Anterior cingulate cortex (tissue), 58 donors: ENCODE measurements around the gene MTUS2.

ENCODE experiments used
- DNase-seq, 58 donors: peaks; one replicate each; lab custom pipeline; 2025; lab: John Stamatoyannopoulos, UW

MTUS2 gene

DNA sequence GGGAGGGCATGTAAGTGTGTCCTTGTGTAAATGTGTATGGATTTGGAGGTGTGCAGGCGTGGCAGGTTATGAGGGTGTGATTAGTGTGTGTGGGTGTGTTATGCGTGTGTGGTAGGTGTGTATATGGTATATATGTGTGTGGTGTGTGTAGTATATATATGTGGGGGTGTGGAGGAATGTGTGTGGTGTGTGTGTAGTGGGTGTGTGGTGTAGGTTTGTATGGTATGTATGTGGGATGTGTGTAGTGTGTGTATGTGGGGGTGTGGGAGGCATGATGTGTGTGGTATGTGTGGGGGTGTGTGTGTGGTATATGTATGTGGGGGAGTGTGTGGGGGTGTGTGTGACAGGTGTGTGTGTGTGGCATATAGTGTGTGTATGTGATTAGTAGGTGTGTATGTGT, 671.1 kb downstream of the MTUS2 start:
- no peak for DNase-seq

GRCh38 chr13:29493796-29494195, 673.7 kb downstream of the MTUS2 start:
- no peak for DNase-seq

DNA sequence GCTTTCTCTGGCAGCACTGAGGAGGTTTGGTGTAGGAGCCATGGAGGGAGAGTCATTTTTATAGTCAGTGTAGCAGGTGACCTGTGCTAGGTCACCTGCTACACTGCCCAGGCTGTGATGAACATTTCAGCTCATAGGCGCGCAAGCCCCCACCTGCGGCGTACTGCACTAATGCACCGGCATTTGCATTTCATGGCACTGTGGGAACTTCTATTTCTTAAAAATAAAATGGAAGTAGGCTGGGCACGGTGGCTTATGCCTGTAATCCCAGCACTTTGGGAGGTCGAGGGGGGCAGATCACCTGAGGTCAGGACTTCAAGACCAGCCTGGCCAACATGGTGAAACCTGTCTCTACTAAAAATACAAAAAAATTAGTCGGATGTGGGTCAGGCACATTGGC, 674.4 kb downstream of the MTUS2 start:
- DNase-seq = no peak

DNA sequence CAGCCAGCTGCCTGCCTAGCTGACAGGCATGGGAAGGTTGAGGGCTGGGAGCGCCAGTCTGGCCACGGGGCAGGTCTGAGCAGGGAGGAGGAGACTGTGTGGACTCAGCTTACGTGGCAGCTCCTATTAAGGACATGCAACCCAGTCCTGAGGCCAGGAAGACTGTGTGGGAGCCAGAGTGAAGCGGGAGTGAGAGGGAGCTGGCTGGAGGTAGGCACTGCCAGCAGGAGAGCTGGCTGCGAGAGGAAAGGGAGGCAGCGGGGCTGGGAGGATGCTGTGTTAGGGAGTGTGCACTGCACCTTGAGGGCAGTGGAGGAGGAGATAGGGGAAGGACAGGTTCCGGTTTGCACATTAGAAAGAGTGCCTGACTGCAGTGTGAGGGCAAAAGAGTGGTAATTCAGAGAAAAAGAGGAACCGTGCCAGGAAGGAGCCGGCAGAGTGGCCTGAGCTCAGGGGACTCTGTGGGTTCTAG, 676.1 kb downstream of the MTUS2 start:
- DNase-seq = peak in 5 of 58 donors; percentile 2 to 38 (median 32)

DNA sequence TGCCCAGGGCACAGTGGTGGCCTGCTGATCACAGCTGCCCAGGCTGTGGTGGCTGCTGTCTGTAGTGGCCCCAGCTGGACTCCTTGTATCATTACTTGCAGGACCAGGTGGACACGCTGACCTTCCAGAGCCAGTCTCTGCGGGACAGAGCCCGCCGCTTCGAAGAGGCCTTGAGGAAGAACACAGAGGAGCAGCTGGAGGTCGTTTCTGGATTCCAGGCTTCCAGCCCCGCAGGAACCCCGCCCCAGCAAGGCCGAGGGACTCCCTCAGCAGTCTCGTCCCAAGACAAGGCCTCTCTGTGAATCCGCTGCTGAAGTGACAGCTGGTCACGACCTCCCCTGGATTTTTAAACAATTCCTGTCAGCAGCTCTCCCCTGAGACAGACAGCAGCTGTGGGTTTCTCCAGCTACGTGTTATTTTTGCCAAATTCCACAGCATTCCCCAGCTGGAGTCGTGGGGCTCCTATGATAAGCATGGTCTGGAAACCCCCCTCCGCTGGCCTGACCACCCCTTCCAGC, 677.1 kb downstream of the MTUS2 start:
- no peak for DNase-seq

DNA sequence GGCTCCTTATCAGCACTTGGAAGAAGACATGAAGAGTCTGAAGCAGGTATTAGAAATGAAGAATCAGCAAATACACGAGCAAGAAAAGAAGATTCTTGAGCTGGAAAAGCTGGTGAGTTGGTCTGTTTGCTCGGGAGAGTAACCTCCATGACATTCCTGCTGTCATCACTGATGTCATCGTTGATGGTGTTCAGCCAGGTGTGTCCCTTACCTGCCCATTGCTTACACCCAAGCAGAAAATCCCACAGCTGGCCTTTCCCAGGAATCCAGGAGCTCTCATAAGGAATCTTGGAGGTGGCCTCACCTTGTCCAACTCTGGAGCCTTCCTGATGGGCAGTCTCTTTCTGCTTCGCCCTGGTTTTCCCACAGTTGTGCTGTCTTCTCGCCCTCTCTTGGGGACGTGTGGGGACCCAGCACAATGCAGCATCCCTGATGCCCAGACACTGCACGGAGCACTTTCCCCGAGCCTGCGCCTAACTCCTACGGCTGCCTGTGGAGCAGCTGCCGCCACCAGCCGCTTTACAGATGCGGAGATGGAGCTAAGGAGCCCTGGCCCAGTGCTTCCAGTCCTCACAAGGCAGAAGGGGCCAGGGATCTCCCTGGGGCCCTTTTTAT, 678.4 kb downstream of the MTUS2 start:
- DNase-seq = no peak

DNA sequence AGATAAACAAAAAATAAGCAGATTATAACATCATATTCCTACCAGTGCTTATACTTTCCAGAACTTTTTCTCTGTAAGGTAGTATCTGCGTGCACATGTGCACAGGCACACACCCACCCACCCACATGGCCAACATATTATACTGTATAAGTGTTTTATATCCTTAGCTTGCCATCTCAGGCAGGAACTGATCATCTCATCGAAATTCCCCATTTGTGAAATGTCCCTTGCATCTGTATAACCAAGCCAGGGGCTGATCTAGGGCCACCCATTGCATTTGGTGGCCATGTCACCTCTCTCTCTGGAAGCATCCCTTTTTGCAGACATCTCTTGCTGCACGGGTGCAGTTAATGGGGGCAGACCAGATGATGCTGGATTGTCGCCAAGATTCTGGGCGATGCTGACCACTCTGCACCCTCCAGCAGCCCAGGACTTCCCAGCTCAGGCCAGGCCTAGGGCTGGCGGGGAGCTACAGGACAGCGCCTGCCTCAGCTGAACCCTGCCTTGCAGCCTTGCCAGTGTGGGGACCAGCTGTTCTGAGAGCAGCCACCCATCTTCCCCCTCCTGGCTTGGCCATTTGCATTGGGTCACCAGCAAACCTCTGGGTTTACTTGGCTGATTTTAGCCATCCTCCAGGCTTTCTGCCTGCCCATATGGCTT, 679.5 kb downstream of the MTUS2 start:
- no peak for DNase-seq

- DNase-seq = no peak
Measured at GRCh38 chr13:29500386-29500785, 680.2 kb downstream of the MTUS2 start.

DNA sequence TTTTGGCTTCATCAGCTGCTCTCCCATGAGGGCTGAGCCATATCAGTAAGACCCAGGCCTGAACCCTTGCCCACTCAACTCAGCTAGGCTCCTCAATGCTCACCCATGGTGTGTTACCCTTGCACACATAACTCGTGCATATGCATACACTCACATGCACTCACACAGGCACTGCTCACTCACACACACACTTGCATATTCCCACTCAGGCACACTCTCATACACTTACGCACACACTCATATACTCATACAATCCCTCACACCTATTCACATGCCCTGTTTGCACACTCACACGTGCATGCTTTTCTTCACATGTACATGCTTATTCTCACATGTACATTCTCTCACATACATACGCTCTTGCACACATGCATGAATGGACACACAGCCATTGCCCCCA, 681.5 kb downstream of the MTUS2 start:
- no peak for DNase-seq

- DNase-seq = no peak
Measured at GRCh38 chr13:29502391-29503008, 682.4 kb downstream of the MTUS2 start.

GRCh38 chr13:29503041-29503837, 683.1 kb downstream of the MTUS2 start:
- DNase-seq = peak in 1 of 58 donors; percentile 25

GRCh38 chr13:29504691-29505090, 684.6 kb downstream of the MTUS2 start:
- no peak for DNase-seq

DNA sequence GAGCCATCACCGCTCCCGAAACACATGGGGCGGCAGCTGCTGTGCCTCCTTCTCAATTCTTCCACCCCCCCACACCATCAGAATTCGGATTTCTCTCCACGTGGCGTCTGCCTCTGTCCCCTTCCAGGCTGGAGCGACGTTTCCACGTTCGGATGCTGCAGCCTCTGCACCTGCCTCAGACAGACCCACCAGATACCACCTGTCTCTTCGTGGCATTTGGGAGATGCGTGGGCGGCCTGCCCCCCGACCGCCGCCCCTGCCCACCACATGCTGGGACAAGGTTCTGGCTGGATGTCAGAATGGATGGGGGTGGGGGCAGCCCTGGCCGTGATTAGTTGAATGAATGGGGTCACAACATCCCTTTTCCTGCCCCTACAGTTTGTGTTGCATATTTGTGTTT, 685.4 kb downstream of the MTUS2 start:
- DNase-seq = no peak

DNA sequence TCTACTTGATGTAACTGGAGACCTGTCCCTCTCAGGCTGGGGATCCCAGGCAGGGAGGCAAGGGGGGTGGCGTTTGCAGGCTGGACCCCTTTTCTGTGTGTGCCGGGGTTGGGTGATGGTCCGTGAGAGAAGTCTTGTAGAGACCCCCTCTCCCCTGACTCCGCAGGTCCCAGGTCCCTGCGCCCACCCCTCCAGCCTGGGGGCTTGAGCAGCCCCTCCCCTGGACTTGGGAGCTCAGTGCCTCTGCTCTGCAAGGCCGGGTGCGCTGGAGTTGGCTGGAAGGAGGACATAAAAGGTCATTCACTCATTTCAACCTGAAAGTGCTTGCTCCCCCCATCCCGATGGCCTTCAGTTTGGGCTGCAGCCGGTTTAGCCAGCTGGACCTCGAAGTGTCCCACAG, 685.8 kb downstream of the MTUS2 start:
- DNase-seq = no peak

DNA sequence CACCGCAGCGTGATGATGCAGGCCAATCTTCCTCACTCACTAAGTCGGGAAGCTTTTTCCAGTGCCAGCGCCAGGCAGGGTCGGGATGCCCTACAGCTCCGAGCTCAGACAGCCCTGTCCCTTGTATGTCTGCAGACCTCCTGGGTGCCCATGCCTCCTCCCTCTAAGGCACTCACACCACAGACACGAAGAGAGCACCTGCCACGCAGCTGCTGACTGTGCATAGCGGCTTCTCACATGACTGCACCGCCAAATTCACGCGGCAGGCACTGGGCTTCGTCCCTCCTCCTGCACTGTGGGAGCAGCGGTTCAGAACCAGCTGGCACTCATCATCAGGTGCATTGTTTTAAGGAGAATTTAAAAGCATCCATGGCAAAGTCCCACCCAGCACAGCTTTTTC, 687.2 kb downstream of the MTUS2 start:
- peak in 16 of 58 donors; percentile 20 to 47 (median 30) for DNase-seq

DNA sequence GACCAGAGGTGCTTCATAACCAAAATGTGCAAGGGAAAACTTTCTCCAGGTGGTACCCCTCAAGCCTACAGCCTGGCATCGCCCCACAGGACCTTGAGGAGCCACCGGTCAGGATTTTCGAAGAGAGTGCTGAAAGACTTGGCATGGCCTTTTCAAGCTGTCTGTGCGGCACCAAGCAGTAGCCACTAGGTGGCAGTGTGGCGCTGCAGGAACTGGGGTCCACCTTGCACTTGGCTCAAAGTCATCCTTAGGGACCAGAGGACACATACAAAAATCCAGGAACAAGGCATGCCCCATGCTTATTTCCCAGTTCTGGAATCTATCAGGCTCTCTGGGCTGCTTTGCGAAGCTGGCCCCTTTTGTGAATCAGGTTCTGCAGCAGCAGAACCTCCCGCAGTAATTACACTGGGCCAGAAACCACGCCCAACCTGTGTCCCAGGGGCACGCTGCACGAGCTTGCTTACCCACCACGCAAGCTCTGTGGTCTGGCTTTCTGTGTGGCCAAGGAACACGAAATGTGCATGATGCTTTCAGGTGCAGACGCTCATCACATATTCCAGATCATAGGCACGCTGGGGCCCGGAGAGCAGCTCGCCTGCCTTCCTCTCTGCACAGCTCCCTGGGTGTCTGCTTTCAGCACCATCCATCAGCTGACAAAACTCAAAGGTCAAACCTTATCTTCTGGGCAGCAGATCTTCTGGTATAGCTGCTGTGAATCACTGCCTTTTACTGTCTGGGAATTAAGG, 688.2 kb downstream of the MTUS2 start:
- peak in 57 of 58 donors; percentile 10 to 91 (median 73) for DNase-seq

- DNase-seq = no peak
Measured at GRCh38 chr13:29508876-29509252, 688.7 kb downstream of the MTUS2 start.

GRCh38 chr13:29509999-29510589, 690.0 kb downstream of the MTUS2 start:
- DNase-seq = peak in 14 of 58 donors; percentile 9 to 47 (median 26)

DNA sequence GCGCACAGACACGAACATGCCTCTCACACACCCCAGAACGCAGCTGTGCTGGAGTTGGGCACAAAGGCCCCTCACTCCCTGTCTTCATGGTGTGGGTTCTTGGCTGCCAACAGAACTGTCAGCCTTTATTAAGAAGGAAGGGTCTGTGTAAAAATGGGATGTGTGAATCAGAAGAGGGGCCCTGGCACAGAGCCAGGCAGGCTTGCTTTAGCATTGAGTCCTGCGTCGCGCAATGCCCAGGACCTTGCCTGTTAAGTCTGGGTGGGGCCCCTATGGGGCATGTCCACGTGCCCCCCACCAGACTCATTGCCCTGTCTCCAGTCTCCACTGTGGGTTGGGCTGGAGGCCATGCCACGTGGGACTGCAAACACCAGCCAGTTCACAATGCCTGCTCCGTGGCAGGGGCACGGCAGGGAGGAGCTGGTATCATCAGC, 690.5 kb downstream of the MTUS2 start:
- peak in 1 of 58 donors; percentile 46 for DNase-seq
